AG10803 (cell line): Measurements from ENCODE around the gene ADIG.

Experiments used
- DNase-seq: peaks from one replicate; pipeline ENCODE4 v3.0.0; 2010; ENCODE audit warnings: low read depth
- H3K4me3 ChIP-seq: 2 replicates; pipeline ENCODE4 v1.5.1; 2011; ENCODE audit warnings: mild to moderate bottlenecking, low read length, control low read depth
- CTCF ChIP-seq: conservative IDR thresholded peaks from 2 replicates; pipeline ENCODE4 v1.5.1; 2011; ENCODE audit warnings: mild to moderate bottlenecking, low read length, control low read depth, inconsistent platforms

Gene ADIG

GRCh38 chr20:38603286-38603685, 22.3 kb downstream of the ADIG start:
- TF ChIP-seq CTCF: no peak
- no peak for DNase-seq

GRCh38 chr20:38604873-38605303, 23.9 kb downstream of the ADIG start:
- no peak for TF ChIP-seq CTCF
- no peak for DNase-seq
- no peak overlapping the region for H3K4me3 ChIP-seq

More at GRCh38 chr20:38603286-38603685, 22.3 kb downstream of the ADIG start:
- no peak overlapping the region for H3K4me3 ChIP-seq

- no peak for TF ChIP-seq CTCF
- no peak for DNase-seq
- no peak overlapping the region for H3K4me3 ChIP-seq
Observed at GRCh38 chr20:38607351-38607750, 26.4 kb downstream of the ADIG start.

GRCh38 chr20:38608188-38608587, 27.2 kb downstream of the ADIG start:
- no peak for TF ChIP-seq CTCF
- no peak for DNase-seq
- no peak overlapping the region for H3K4me3 ChIP-seq

GRCh38 chr20:38609815-38610214, 28.8 kb downstream of the ADIG start:
- DNase-seq: no peak
- H3K4me3 ChIP-seq: no peak overlapping the region
- TF ChIP-seq CTCF: no peak

- DNase-seq: no peak
- no peak overlapping the region for H3K4me3 ChIP-seq
- TF ChIP-seq CTCF: no peak
Observed at GRCh38 chr20:38610521-38610920, 29.5 kb downstream of the ADIG start.

- no peak overlapping the region for H3K4me3 ChIP-seq
- DNase-seq: no peak
- TF ChIP-seq CTCF: no peak
Observed at GRCh38 chr20:38612751-38613515, 31.9 kb downstream of the ADIG start.
